HG03575 (cell line): Measurements from ENCODE around the gene BTNL9.
"Not testable (repeated sequence)": the region's sequence is repeated elsewhere in the genome, so short reads cannot be mapped to it uniquely, and the experiment has no call there.

Experiments used
- ATAC-seq: cut with Tn5 transposase; IDR thresholded peaks from one replicate; pipeline ENCODE4 v1.9.1; 2021; ENCODE audit not compliant: unreplicated experiment, insufficient number of reproducible peaks, low FRiP score; ENCODE audit errors: extremely low read depth

BTNL9 gene

DNA sequence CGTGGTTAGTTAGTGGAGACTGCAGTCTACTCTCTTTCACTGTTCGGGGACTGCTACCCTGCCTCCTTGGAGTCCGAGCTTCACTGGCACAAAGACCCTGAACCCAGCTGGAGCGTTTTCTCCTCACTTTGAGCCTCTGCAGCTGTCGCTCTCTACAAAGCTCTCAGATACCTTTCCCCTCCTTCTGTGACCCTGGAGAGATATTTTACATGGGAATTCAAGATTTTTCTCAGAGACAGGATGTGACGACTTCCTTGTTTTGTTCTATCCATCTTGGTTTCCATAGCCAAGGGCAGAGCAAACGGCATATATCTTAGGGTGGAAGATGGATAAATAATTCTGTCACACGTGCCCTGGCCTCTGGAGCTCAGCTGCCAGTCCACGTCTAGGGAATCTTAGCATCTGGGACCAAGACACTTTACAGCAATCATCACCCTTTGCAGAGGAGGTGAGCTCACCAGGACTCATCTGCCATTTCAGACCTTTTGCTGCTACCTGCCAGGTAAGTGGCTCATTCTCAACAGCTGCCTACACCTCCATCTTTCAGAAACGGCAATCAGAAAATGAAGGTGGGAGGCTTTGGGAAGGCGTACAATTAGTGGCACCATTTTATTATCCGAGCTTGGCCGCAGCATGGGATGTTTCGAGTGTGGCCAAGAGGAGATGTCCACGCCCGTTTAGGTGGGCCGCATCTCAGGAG, at the start of gene BTNL9:
Gene BTNL9 (plus strand): TSS at position 336 of the 700 bp plus-strand sequence. CDS start 5,224 bp downstream, outside the sequence.
- no peak for ATAC-seq

DNA sequence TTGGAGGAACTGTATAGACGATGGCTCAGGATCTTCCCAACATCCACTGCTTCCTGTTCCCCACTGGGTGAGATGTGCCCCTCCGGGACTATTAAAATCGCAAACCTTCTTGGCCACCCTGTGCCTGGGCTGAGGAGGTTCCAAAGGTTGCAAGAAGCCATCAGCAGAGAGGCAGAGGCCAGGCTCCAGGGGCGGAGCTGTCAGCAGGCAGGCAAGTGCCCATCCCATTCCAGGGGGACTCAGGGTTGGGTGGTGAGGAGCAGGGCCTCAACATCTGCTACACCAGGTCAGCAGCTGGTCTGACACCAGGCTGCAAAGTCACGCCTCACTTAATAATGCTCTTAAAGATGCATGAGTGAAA, 49.2 kb upstream of the BTNL9 start:
- no peak for ATAC-seq

DNA sequence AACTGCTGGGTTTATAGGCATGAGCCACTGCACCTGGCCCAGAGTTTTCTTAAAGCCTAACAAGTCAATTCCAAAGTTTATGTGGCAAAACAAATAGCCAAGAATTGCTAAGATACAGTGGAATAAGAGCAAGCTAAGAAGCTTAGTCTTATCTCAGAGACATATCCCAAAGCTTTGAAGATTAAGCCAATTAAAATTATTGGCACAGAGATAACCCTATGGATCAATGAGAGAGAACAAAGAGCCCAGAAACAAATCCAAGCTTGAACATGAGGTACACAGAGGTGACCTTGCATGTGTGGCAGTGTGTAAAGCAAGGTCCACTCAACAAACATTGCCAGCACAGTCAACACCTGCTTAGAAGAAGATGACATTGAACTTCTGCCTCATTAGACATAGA, 38.1 kb upstream of the BTNL9 start:
- no peak for ATAC-seq

DNA sequence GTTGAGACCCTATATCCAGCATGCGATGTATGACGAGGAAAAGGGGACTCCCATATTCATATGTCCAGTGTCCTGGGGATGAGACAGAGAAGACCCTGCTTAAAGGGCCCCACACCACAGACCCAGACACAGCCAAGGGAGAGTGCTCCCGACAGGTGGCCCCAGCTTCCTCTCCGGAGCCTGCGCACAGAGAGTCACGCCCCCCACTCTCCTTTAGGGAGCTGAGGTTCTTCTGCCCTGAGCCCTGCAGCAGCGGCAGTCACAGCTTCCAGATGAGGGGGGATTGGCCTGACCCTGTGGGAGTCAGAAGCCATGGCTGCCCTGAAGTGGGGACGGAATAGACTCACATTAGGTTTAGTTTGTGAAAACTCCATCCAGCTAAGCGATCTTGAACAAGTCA, 34.3 kb upstream of the BTNL9 start:
- ATAC-seq = no peak

DNA sequence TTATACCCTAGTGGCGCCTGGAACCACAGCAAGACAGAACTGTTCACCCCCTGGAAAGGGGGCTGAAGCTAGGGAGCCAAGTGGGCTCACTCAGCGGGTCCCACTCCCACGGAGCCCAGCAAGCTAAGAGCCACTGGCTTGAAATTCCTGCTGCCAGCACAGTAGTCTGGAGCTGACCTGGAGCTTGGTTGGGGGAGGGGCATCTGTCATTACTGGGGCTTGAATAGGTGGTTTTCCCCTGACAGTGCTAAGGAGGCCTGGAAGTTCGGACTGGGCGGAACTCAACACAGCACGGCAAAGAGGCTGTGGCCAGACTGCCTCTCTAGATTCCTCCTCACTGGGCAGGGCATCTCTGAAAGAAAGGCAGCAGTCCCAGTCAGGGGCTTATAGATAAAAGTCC, 31.9 kb upstream of the BTNL9 start:
- no peak for ATAC-seq

DNA sequence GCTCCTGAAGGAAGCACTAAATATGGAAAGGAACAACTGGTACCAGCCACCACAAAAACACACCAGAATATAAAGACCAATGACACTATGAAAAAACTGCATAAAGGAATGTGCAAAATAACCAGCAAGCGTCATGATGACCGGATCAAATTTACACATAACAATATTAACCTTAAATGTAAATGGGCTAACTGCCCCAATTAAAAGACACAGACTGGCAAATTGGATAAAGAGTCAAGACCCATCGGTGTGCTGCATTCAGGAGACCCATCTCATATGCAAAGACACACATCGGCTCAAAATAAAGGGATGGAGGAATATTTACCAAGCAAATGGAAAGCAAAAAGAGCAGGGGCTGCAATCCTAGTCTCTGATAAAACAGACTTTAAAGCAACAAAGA, 30.0 kb upstream of the BTNL9 start:
- not testable (repeated sequence) for ATAC-seq

DNA sequence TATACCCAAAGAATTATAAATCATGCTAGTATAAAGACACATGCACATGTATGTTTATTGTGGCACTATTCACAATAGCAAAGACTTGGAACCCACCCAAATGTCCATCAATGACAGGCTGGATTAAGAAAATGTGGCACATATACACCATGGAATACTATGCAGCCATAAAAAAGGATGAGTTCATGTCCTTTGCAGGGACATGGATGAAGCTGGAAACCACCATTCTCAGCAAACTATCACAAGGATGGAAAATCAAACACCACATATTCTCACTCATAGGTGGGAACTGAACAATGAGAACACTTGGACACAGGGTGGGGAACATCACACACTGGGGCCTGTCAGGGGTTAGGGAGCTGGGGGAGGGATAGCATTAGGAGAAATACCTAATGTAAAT, 25.4 kb upstream of the BTNL9 start:
- ATAC-seq = not testable (repeated sequence)

DNA sequence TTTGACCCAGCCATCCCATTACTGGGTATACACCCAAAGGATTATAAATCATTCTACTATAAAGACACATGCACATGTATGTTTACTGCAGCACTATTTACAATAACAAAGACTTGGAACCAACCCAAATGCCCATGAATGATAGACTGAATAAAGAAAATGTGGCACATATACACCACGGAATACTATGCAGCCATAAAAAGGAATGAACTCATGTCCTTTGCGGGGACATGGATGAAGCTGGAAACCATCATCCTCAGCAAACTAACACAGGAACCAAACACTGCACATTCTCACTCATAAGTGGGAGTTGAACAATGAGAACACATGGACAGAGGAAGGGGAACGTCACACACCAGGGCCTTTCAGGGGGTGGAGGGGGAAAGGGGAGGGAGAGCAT, 22.6 kb upstream of the BTNL9 start:
- not testable (repeated sequence) for ATAC-seq

DNA sequence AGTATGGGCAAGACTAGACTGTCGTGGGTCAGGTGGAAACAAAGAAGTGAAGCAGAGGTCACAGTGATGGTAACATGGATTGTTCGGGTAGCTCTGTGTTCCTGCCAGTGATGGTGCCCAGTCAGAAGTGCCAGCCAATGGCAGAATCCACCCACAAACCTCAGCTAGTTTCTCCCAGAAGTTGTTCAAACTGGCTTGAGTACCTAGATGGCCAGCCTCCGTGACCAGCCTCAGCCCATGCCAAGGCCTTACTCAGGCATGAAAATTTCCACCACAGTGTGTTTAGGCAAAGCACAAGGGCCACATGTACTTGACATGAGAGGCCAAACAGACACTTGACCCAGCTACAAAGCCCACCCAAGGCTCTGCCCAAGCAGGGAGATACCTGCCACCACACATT, 19.4 kb upstream of the BTNL9 start:
- no peak for ATAC-seq

DNA sequence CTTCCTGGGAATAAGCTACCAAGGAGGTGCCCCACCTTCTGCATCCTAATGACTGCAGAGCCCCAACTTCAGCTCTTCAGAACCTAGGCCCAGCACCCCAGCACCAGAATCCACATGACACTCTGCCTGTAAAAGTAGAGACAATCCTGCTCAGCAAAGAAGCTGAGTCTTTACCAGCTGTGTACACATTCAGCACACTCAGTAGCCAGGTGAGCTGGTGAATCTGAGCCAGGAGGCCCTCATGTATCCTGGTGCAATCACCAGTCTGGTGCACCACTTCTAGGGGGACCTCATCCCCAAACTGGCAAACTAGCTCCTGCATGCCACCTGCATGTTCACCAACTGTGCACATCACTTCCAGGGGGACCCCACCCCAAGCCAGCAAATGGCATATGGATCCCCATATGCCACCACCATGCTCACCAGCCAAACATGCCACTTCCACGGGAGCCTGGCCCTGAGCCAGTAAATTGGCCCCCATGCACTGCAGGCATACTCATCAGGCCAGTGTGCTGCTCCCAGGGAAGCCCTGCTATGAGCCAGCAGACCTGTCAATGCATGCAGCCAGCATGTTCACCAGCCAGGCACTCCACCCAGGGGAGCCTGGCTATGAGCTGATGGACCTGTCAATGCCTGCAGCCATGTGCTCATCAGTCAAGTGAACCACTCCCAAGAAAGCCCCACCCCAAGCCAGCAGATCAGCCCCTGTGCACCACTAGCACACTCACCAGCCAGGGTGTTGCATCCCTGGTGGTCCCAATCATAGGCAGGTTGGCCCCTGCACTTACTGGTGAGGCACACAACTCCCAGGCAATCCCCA, 15.6 kb upstream of the BTNL9 start:
- no peak for ATAC-seq

DNA sequence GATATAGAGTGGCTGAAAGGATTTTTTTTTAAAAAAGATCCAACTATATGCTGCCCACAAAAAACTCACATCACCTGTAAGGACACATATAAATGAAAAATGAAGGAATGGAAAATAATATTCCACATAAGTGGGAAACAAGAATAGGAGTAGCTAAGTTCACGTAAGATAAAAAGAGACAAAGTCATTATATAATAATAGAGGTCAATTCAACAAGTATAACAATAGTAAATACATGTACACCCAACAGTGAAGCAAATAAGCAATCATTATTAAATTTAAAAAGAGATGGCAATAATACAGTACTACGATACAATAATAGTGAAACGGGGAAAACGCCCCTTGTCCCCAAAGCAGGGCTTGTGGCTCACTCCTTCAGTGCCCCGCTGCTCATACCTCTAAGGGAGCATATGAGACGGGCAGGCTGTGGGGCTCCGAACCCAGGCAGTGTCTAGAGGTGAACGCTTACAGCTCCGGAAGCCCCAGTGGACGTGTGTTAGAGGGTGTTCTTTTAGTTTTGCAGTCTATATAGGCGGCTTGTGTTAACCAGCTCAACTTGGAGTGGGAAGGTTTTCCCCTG, 12.5 kb upstream of the BTNL9 start:
- no peak for ATAC-seq

DNA sequence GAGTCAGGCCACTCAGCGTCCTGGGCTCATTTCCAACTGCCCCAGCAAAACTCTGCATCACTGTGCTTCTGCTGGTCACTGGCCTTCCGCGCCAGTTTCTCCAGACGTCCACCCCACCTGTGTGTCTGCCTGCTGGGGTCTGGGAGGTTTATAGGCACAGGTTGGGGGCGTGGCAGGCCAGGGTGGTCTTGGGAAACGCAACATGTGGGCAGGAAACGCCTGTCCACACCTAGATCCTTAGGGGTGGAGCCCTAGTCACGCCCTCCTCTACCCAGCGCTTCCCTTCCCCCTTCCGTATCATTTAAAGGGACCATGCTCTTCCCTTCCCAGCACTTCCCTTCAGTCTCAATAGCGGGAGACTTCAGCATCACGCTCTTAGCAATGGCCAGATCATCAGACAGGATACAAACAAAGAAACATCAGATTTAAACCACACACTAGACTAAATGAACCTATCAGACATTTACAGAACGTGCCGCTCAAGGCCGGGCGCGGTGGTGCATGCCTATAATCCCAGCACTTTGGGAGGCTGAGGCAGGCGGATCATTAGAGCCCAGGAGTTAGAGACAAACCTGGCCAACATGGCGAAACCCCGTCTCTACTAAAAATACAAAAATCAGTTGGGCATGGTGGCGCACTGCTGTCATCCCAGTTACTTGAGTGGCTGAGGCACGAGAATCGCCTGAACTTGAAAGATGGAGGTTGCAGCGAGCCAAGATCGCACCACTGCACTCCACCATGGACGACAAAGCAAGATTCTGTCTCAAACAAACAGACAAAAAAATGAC, 11.8 kb upstream of the BTNL9 start:
- no peak for ATAC-seq

DNA sequence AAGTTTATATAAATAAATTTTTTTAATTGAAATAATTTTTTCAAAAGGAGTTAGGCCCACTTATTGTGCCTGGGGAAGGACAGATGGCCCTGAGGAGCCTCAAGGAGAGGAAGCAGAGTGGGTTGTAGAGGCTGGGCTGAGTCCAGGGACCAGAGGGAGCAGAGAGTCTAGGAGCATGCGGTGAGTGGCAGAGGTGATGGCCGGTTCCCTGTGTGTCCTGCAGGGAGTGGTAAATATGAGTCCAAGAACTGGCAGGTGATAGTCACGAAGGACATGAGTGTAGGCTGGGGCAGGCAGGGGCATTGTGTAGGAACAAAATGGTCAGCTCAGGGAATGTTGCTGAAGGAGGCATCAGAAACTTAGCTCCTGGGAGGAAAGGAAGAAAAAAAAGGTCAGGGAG, 8.3 kb upstream of the BTNL9 start:
- no peak for ATAC-seq

DNA sequence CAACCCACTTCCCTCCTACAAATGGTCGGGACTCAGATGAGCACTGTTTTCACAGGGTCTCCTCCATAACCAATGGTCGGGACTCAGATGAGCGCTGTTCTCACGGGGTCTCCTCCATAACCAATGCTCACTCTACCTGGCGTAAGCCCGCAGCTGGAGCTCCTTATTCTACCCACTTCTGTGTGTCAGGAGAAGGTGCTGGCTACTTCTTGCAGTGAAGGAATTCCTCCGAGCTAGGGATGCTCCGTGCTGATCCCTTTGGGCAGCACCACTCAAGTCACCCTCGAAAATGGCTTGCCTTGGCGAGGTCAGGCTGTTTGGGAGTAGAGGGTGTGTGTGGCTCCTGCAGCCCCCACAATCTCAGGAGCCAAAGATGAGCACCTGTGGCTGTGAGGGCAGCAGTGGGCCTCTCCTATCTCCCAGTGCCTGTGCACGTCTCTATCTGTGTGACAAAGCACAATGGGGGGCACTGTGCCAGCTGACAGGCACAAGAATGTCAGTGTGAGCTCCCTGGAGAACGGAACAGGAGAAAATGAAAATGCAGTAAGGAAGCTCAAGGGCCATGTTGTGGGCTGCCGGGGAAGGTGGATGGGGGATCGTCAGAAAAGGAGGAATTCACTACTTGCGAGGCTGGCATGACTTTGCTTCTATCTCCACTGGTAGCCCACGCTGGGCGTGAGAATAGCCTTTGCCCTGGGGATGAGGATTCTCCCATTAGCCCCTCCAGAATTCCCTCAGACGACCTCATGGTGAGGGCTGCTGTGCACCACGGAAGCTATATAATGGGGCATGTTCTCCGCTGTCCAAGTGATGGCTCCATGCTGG, 3.9 kb upstream of the BTNL9 start:
- ATAC-seq = no peak

DNA sequence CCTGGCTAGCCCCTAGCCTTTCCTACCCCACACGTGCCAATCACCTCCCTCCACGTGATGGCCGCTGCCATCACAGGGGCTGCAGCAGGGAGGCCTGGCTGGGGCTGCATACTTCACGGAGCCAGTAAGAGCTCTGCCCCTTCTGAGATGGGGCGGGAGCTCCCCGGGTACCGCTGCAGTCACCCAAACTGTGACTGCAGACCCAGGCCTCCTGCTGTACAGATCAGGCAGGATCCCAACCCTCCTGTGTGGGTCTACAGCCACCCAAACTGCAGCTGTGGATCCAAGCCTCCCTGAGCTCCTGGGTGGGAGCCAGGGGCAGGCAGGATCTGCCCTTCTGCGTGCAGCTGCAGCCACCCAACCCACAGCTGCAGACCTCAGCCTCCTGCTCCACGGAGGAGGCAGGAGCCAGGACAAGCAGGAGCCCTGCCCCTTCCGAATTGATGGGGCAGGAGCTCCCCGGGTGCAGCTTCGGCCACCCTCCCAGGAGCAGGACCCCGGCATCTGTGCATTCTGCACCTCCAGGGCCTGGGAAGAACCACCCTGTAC, 3.2 kb upstream of the BTNL9 start:
- ATAC-seq = no peak

DNA sequence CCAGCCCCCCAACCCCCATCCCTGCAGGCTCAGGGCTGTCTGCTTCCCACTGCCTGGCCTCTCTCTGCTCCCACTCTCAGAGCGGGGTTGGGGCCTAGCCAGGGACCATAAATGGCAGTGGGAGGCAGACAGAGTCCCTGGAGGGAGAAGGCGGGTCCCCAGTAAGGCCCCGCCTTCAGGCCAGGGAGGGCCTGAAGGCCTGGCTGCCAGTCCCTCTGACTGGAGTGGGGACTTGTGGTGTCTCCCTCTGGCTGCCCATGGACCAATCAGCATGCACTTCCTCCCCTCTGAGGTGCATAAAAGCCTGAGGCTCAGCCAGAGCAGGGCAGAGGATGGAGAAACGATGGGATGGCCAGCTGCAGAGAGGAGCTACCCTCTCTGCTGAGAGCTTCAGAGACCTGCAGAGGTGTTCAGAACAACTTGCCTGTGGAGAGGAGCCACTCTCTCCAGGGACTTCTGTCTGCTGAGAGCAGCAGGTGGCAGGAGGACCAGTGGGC, 2.7 kb upstream of the BTNL9 start:
- no peak for ATAC-seq

DNA sequence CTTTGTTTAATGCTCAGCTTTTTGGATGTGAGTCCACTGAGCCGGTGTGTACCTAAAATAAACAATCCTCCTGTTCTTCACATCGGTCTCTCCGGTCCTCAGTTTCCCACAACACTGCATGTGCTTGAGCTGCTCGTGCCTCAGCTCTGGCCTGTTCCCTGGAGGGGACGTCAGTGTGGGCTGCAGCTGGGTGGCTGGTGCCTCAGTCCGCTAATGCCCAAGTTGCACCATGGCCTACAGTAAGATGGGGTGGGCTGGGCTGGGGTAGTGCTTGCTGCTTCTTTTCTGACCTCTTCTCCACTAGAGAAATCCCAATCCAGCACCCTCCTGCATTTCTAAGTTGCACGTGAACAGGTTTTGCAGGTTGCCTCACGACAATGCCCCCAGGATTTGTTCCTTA, 595 bp upstream of the BTNL9 start:
- ATAC-seq = no peak

DNA sequence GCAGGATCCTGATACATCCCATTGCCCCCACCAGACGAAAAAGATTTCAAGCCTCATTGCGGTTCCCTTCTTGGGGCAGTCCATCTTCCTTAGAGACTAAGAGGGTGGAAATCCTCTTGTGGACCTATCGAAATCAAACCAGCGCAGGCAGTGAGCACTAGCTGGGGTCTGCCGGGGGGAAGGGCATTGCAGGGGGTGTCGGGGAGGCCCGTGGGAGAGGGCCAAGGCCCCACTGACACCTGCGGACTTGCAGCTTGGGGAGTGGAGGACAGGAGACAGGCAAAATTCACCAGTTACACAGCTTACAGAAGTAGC, 522 bp downstream of the BTNL9 start:
- ATAC-seq = no peak
